22Rv1 (cell line): ENCODE results near the gene CARS1.

Source experiments
- H3K27ac ChIP-seq: fragments of 450-650 bp; 2 replicates; pipeline ENCODE4 v1.5.1; 2017
- CTCF ChIP-seq: fragments of 450-650 bp; IDR thresholded peaks from 2 replicates; pipeline ENCODE4 v1.5.1; 2017; ENCODE audit warnings: mild to moderate bottlenecking
- ZFX ChIP-seq: fragments of 450-650 bp; IDR thresholded peaks from 2 replicates; pipeline ENCODE4 v1.6.1; 2017; ENCODE audit warnings: antibody characterized with exemption, borderline replicate concordance

Gene CARS1

DNA sequence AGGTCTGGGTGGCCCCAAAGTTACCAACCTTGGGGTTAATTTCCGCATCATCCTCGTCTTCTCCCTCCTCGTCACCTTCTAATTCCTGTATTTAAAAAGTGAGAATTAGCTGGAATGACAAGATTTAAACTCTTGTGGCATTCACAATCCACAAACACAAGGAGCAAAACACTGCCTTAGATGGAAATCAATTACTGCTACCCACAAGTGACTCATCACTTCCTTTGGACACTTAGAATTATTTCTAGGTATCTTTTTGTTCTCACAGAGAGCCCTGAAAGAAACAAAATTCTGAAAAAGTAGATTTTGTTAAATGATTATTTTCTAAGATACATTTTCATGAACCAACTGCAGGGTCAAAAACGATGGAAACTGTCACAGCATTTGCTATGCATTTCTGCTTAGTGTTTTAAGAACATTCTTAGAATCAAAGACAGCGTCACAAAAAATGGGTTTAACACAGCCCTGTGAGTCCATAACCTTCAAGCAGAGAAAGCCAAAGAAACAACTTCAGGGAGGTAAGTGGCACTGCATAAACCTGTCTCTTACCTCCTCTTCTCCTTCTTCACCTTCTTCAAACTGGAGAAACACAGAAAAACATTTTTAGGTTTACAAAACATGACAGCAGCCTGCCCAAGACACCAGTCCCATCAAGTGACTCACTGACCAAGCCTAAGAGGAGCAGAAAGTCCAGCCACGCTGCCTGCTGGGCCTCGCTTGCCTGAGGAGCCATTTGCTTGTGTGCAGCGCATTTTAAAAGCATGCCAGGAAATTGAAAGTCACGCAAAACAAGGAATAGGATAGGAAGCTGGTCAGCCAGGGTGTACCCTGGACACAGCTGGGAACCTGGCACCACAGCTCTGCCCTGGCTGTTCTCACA lies 105.8 kb downstream of the CARS1 start:
- H3K27ac ChIP-seq: no peak overlapping the region
- TF ChIP-seq CTCF (no peak), ZFX (no peak)
